Activated gamma-delta T cell (primary cell): ENCODE measurements around the gene CASD1.

Experiments
- DNase-seq: peaks from one replicate; lab custom pipeline; 2025; lab: John Stamatoyannopoulos, UW
- total RNA-seq, 2 donors: gene quantifications; one replicate each; lab custom pipeline; 2026; lab: John Stamatoyannopoulos, UW

The CASD1 gene
- 64.5 to 76.5 reads per million in 2 donors for total RNA-seq

DNA sequence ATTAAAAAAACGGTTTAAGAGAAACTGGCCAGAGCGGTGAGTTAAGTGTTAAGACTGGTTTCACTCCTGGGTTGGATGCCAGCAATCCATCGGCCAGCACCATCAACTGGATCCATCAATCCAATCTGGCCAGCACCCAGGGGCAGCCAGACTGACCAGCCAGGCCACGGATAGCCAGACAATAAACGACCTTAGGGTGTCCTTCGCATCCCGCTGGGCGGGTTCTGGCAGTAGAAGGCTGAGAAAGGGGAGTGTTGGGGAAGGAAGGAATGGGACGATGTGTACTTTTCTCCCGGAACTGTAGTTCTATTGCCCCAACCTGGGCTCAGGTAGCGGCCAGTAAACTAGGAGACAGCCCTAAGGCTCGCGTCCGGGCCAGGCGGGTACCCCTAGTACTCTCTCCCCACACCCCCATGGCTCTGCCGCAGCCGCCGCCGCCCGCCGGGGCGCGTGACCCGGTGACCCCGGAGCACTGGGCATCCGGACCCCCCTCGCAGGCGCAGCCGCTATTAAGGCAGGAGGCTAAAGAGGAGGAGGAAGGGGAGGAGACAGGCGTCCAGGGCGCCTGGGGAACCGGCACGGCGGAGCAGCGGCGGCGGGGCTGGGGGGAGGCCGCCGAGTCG, at the start of gene CASD1:
Gene CASD1, plus strand, starts transcription at position 546 of the 623 bp plus-strand sequence. CDS start 276 bp downstream, outside the sequence.
- peak; percentile 50 for DNase-seq

DNA sequence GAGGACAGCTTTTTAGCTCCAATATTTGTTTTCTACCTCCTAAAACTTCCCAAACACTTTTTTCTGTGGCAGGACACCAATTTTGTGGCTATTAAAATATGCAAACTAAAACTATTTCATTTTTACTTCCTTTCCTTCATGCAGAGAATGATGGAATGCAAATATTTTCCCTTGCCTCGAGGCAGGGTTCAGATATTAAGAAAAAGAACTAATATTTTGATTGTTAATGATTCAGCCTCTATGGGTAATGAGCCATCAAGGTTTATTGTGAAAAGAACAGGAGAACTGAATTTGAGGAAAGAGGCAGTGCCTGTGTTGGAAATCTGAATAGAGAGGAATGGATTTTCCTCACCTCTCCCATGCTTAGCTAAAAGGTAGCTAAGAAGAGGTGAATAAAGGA, 43.1 kb upstream of the CASD1 start:
- DNase-seq = no peak

DNA sequence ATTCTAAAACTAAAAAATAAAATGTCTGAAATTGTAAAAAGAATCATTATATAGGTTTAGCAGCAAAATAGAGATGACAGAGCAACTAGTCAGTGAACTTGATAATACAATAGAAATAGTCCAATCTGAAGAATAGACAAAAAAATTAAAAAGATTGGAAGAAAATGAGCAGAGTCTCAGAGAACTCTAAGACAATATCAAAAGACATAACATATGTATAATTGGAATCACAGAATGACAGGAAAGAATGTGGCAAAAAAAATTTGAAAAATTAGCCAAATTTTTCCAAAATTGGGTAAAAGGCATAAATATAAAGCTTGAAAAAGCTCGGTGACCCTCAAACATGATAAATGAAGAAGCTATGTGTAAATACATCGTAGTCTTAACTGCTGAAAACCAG, 38.0 kb upstream of the CASD1 start:
- DNase-seq = no peak

GRCh38 chr7:94472608-94473007, 37.0 kb upstream of the CASD1 start:
- no peak for DNase-seq

GRCh38 chr7:94476251-94476840, 33.3 kb upstream of the CASD1 start:
- DNase-seq = no peak

GRCh38 chr7:94477878-94478277, 31.7 kb upstream of the CASD1 start:
- no peak for DNase-seq

GRCh38 chr7:94478648-94479214, 30.9 kb upstream of the CASD1 start:
- DNase-seq = no peak

DNA sequence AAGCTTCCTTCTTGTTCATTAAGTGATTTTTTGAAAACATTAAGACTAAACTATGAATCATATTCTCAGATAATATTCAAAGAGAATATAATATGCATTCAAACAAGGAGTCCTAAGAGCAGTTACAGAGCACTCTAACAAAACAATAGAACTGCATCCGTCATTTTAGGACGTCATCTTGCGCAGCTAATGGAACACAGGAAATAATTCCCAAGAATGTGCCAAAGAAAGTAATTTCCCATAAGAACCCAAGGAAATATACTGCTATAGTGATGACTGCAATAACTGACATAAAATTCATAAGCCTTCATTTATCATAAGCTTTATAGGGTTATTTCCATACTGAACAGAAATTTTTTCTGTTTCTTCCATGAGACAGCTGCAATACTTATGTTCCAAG, 28.3 kb upstream of the CASD1 start:
- DNase-seq = no peak

DNA sequence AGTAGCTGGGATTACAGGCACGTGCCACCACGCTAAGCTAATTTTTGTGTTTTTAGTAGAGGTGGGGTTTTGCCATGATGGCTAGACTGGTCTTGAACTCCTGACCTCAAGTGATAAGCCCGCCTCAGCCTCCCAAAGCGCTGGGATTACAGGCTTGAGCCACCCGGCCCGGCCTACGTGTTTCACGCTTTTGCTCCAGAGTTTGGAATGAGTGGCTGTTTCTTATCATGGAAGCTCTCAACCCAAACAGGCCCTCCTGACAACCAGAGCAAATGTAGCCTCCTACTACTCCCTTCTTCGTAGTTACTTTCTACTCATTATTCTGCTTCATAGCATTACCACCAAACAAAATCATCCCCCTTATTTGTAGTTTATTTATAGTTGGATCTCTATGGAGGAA, 26.8 kb upstream of the CASD1 start:
- no peak for DNase-seq

GRCh38 chr7:94483843-94484242, 25.8 kb upstream of the CASD1 start:
- no peak for DNase-seq

DNA sequence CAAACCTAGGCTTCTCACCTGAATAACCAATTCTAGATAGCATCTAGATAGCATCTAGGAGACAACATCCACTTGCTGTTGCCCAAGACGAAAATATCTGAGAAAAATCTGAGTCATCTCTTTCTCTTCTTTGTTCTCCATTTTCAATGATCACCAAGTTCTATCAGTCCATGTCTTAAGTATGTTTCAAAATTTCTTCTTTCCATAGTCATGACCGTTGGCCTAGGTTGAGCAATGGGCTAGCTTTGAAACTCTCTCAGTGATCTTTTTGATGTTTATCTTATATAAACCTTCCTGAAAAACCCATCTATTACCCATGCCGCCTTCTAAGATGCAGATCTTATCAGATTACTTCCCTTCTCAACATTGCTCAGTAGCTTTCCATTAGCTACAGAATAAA, 23.4 kb upstream of the CASD1 start:
- no peak for DNase-seq

GRCh38 chr7:94491410-94491809, 18.2 kb upstream of the CASD1 start:
- DNase-seq = no peak

DNA sequence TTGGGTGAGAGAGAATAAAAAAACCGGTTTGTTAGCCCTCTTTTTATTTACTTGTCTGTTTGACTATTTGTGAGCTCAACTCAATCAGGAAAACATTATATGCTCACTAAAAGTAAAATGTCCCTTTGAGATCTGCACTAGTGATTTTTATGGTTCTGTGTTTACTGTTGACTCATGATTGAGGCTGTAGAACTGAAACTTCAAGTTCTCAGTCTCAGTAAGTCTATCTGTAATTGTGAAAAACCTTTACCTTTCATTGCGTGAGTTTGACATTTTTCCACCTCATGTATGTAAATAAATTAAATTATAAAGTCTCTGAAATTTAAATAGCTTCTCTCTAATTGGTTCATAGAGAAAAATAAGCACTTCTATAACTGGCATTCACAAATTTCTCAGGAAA, 17.0 kb upstream of the CASD1 start:
- DNase-seq = no peak

DNA sequence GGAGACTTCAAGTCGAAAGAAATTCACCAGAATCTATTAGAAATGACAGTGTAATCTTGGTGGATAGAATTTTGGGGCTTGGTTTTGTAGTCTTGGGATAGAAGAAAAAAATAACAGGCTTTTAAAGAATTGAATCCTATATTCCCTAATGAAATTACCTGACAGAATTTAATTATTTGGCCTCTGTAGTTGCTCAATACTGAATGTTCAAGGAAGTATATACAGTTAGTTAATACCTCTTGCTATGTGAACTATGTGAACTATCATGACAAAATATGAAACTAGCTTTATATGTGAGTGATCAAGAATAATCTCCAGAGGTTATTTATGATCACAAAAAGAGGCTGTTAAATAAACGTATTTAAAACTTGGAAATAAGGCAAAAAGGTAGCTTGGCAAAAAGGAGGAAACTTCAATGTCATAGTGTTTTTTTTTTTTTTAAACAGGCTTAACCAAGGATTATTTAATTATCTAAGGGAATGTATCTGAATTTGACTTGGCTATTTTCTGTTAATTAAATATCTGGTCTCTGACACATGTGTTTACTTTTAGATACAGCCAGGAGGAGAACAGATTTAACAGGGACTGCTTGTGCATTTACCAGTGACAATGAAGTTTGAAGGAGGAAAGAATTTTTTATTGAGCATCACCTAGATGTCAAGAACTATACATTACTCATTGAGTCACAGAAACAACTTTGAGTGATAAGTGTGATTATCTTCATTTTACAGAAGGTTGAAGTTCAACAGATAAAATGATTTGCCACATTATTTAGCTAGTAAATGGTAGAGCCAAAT, 11.5 kb upstream of the CASD1 start:
- no peak for DNase-seq

DNA sequence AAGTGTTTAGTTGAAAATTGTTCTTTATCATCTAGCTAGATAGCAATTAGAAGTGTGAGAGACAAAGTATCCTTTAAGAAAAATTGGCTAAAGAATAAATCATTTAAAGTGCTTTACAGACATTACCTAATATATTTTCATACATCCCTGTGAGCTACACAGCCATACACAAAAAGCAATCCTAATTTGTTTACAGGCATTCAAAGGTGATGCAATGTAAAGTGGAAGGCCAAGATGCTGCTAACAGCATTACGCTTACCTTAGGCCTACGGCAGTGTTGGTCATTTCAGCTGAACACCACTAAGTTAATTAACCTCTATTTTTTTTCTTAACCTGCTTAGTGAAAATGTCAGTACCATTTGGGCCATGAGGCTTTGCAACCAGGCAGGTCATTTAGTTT, 10.7 kb upstream of the CASD1 start:
- DNase-seq = no peak

DNA sequence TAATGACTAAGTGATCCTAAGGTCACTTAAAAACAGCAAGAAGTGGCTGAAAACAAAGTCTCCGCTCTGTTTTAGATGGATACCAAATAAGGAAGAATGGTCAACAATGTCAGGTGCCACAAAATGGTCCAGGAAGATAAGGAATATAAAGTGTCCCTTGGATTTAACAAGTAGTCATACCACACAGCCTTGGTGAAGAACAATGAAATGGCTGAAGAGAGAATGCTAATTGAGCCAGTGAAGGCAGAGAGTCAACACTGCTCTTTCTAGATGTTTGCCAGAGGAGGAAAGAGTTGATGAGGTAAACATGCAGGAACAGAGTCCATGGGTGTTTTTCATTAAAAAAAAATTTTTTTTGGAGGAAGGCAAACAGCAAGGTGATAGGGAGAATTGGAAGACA, 2.1 kb upstream of the CASD1 start:
- DNase-seq = no peak

- no peak for DNase-seq
Measured at GRCh38 chr7:94507962-94508361, 1.6 kb upstream of the CASD1 start.

GRCh38 chr7:94509887-94510581, 425 bp downstream of the CASD1 start:
- peak; percentile 50 for DNase-seq

DNA sequence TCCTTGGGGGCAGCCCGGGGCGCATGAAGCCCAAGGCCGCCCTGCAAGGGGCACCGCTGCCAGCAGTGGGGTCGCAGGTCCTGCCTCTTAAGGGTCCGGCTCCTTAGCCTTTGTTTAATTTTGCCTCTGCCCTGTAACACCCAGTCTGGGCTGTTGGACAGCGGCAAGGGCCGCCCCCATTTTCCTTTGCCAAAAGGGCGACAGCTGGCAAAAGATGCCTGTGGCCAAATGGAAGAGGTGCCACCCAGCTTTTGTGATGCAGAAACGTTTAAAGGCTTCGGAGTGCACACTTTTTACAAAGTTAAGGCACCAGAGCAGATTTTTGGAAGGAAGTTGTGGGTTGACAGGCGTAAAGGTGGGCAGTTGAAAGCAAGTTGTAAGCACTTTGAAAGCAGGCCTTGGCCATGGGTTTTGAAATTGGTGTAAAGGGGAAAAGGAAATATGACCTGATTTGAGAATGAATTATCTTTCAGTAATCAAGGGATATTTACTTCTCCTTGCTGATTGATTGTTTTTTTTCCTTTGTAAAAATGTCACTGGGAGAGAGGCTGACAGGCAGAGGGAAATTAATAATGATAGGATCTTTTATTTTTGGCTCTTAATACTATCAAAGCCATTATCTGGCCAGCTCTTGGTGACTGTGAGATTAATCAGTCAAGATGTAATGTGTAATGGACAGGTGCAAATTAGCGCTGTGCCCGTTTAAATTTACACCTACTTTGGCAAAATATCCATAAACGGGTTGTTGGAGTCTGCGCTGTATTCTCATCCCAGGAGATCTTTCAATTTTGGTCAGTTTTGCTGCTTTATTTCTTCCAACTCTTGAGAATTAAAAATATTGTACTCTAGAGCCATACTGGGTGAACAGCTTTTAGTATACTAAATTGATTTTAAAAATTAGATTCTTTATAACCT, 1.2 kb downstream of the CASD1 start:
- peak; percentile 18 for DNase-seq

DNA sequence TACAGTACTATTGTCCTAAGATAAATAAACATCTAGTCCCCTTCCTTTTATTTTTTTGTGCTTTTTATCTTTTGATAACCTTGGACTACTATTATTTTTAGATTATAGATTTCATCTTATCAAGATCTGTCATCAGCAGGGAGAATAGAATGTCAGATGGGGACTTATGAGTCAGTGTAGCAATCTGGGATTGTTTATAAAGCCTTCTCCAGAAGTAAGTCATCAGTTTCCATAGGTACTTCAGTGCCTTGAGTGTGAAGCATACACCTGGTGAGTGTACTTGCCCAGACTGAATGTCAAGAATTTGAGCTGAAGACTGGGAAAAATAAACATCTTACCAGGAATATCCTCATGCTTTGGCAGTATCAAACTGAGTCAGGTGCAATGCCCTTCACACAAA, 2.1 kb downstream of the CASD1 start:
- DNase-seq = no peak
